GM18867 (cell line): ENCODE data around the gene TIMMDC1.
"Not testable (repeated sequence)": the region's sequence is repeated elsewhere in the genome, so short reads cannot be mapped to it uniquely, and the experiment has no call there.

Source experiments
- ATAC-seq: cut with Tn5 transposase; IDR thresholded peaks from one replicate; pipeline ENCODE4 v1.9.1; 2021; ENCODE audit warnings: mild to moderate bottlenecking, moderate library complexity; ENCODE audit not compliant: unreplicated experiment

TIMMDC1 gene

GRCh38 chr3:119553823-119554415 lies 55.6 kb downstream of the TIMMDC1 start:
- ATAC-seq, result no peak

- no peak for ATAC-seq
Measured at GRCh38 chr3:119555309-119555735, 57.0 kb downstream of the TIMMDC1 start.

GRCh38 chr3:119555929-119556328 lies 57.6 kb downstream of the TIMMDC1 start:
- ATAC-seq, result no peak

GRCh38 chr3:119557192-119557876 lies 59.0 kb downstream of the TIMMDC1 start:
- no peak for ATAC-seq

GRCh38 chr3:119557877-119558269 lies 59.5 kb downstream of the TIMMDC1 start:
- ATAC-seq, result no peak

- no peak for ATAC-seq
Measured at GRCh38 chr3:119558626-119559317, 60.4 kb downstream of the TIMMDC1 start.

- peak; percentile 57 for ATAC-seq
Measured at GRCh38 chr3:119559441-119559963, 61.2 kb downstream of the TIMMDC1 start, which contains the start of gene CD80. CD80 (minus strand) TSS chr3:119559614; CDS start chr3:119557728, 1,886 bp downstream.

- ATAC-seq, result no peak
Measured at GRCh38 chr3:119560160-119560559, 61.8 kb downstream of the TIMMDC1 start.

- peak; percentile 71 for ATAC-seq
Measured at GRCh38 chr3:119562307-119562961, 64.1 kb downstream of the TIMMDC1 start.

- not testable (repeated sequence) for ATAC-seq
Measured at GRCh38 chr3:119563334-119563733, 65.0 kb downstream of the TIMMDC1 start.

- no peak for ATAC-seq
Measured at GRCh38 chr3:119569156-119569555, 70.8 kb downstream of the TIMMDC1 start.

- no peak for ATAC-seq
Measured at GRCh38 chr3:119570229-119570628, 71.9 kb downstream of the TIMMDC1 start.

- ATAC-seq, result no peak
Measured at GRCh38 chr3:119571230-119571629, 72.9 kb downstream of the TIMMDC1 start.

GRCh38 chr3:119571688-119572087 lies 73.3 kb downstream of the TIMMDC1 start:
- no peak for ATAC-seq
